ENCODE measurements around the gene SPOCK2.

- TF ChIP-seq CTCF (IDR thresholded peaks at IDR 0.05) (no peak), TCF12 (IDR thresholded peaks at IDR 0.05) (no peak), REST (IDR thresholded peaks at IDR 0.05; ENCODE audit: low read depth, low read length) (no peak), GABPA (IDR thresholded peaks at IDR 0.05; ENCODE audit: low read depth) (no peak), EZH2phosphoT487 (IDR thresholded peaks at IDR 0.05; ENCODE audit: borderline replicate concordance, low read depth) (no peak), SMC3 (IDR thresholded peaks at IDR 0.05; ENCODE audit: low read depth, low read length) (no peak)
These were observed 79.3 kb downstream of the SPOCK2 start for GRCh38 chr10:72009051-72009424.
